HFF-Myc (cell line): Measurements from ENCODE around the gene STIMATE.

Experiments used
- DNase-seq: peaks from one replicate; pipeline ENCODE4 v3.0.0-alpha.2; 2011; ENCODE audit warnings: low read depth; ENCODE audit errors: extremely low read depth
- H3K4me3 ChIP-seq: replicated peaks from 2 replicates; pipeline ENCODE4 v1.5.1; 2011; ENCODE audit warnings: low read depth, mild to moderate bottlenecking, control low read depth, low read length
- CTCF ChIP-seq: IDR thresholded peaks from 2 replicates; pipeline ENCODE4 v1.5.1; 2012; ENCODE audit warnings: mild to moderate bottlenecking, low read depth, low read length, control low read depth; ENCODE audit errors: missing control alignments

Gene STIMATE

GRCh38 chr3:52896151-52896550 is 1.2 kb downstream of the STIMATE start:
- DNase-seq = no peak
- TF ChIP-seq CTCF = no peak
- peak overlapping the region; percentile 77 for H3K4me3 ChIP-seq

- H3K4me3 ChIP-seq = no peak overlapping the region; the same call in 1 of the 2 replicates
- DNase-seq = no peak
- no peak for TF ChIP-seq CTCF
Observed at GRCh38 chr3:52895418-52895817, 1.9 kb downstream of the STIMATE start.

- DNase-seq = no peak
- H3K4me3 ChIP-seq = no peak overlapping the region
- TF ChIP-seq CTCF = no peak
Observed at GRCh38 chr3:52894756-52895155, 2.6 kb downstream of the STIMATE start.

GRCh38 chr3:52893723-52894122 is 3.6 kb downstream of the STIMATE start:
- H3K4me3 ChIP-seq = no peak overlapping the region
- no peak for TF ChIP-seq CTCF
- no peak for DNase-seq

- H3K4me3 ChIP-seq = peak overlapping the region; percentile 8
Observed at GRCh38 chr3:52892625-52893311, 4.6 kb downstream of the STIMATE start.

GRCh38 chr3:52892290-52892624 is 5.1 kb downstream of the STIMATE start:
- TF ChIP-seq CTCF = no peak
- DNase-seq = no peak
- H3K4me3 ChIP-seq = peak overlapping the region; percentile 8; the same call in 1 of the 2 replicates

More at GRCh38 chr3:52892625-52893311, 4.6 kb downstream of the STIMATE start:
- DNase-seq = no peak
- TF ChIP-seq CTCF = no peak

- no peak overlapping the region for H3K4me3 ChIP-seq
- DNase-seq = peak; percentile 83
- no peak for TF ChIP-seq CTCF
Observed at GRCh38 chr3:52891615-52892081, 5.7 kb downstream of the STIMATE start.
